Measurements from ENCODE around the gene NPIPA8.
"Not testable (repeated sequence)": the region's sequence is repeated elsewhere in the genome, so short reads cannot be mapped to it uniquely, and the experiment has no call there.

DNA sequence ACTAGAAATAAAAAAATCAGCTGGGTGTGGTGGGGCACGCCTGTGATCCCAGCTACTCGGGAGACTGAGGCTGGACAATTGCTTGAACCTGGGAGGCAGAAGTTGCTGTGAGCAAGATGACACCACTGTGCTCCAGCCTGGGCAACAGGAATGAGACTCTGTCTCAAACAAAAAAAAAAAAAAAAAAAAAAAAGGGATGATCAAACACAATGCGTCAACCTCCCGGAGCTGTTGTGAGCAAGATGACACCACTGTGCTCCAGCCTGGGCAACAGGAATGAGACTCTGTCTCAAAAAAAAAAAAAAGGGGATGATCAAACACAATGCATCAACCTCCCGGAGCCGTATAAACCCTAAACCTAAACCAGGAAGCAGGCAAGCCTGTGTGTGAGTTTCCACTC lies 24.7 kb downstream of the NPIPA8 start:
- TF ChIP-seq, protein P1, sequence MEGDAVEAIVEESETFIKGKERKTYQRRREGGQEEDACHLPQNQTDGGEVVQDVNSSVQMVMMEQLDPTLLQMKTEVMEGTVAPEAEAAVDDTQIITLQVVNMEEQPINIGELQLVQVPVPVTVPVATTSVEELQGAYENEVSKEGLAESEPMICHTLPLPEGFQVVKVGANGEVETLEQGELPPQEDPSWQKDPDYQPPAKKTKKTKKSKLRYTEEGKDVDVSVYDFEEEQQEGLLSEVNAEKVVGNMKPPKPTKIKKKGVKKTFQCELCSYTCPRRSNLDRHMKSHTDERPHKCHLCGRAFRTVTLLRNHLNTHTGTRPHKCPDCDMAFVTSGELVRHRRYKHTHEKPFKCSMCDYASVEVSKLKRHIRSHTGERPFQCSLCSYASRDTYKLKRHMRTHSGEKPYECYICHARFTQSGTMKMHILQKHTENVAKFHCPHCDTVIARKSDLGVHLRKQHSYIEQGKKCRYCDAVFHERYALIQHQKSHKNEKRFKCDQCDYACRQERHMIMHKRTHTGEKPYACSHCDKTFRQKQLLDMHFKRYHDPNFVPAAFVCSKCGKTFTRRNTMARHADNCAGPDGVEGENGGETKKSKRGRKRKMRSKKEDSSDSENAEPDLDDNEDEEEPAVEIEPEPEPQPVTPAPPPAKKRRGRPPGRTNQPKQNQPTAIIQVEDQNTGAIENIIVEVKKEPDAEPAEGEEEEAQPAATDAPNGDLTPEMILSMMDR (IDR thresholded peaks at IDR 0.05), result not testable (repeated sequence)
- not testable (repeated sequence) for TF ChIP-seq POLR2A (IDR thresholded peaks at IDR 0.05)

All from tibial nerve (tissue), 3 donors.